ENCODE measurements around the gene CNGA3.
A peak's percentile ranks its signal among the peaks of the same experiment; 100 is the strongest.
"Not testable (repeated sequence)": the region's sequence is repeated elsewhere in the genome, so short reads cannot be mapped to it uniquely, and the experiment has no call there.

The CNGA3 gene

DNA sequence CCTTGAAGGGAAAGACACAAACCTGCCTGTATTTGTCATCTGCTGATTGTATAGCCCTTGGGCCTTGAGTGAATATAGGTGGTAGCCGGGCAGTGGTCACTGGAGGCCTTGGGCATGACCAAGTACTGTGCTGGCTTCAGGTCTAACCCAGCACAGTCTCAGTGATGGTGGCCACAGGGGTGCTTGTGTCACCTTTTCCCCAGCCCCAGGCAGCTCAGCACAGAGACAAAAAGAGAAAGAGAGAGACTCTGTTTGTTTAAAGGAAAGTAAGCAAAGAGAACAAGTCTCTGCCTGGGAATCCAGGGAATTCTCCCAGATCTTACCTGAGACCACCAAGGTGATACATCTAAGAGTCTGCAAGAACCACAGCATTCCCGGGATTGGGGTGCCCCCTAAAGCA, 59.0 kb downstream of the CNGA3 start:
- no peak for DNase-seq

DNA sequence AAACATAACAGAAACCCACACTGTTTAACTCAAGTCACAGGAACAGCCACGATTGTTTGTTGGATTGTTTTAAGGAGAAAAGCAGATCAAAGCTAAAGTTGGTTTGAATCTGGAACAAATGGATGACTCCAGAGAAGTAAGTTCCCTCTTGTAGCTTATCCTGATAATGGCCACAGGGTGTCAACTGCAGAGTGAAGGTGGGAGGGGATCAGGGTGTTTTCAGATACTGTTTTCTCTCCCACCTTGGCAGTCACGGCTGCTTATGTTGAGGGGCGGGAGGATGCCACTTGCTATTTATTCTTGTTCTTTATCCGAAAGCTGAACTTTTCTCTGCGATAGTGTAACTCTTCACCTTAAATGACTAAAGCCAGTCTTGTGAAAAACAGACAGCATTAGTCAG, 61.9 kb downstream of the CNGA3 start:
- DNase-seq = no peak

DNA sequence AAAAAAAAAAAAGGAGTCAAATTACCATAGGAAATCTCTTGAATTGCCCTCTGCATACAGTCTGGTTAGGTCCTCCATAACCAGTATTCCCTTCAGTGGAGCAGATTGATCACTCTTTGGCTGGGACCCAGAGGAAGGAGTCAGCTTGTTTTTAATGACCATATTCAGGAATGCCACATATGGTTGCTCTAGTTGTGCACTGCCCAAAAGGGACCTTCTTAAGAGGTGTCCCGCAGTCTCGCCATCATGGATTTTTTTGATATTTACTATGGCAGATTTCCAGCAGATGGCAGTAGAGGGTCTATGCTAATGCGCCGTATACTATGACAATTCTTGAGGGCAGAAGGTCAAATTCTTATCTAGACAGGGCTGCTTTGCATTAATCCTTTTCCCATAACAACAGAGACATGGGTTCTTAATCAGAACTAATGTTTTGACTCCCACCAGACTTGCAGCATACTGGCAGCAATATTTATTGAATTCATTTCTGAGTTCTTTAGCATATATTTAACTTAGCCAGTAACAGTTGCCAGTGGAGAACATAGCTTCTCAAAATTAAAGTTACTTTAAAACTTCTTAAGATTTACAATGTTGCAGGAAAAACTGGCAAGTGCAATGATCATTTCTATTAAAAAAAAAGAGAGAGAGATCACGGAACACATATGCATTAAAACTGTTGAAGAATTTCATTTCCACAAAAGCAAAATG, 66.6 kb downstream of the CNGA3 start:
- DNase-seq = peak; percentile 56

DNA sequence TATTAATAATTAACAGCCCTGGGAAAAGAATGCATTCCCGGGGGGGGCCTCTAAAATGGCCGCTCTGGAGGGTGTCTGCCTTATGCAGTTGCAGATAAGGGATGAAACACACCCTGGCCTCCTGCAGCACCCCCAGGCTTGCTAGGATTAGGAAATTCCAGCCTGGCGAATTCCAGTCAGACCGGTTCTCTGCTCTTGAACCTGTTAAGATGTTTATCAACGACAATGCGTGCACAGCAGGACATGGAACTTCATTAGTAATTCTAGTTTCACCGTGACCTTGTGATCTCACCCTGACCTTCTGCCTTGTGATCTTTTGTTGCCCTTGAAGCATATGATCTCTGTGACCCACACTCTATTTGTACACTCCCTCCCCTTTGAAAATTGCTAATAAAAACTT, 68.0 kb downstream of the CNGA3 start:
- not testable (repeated sequence) for DNase-seq

DNA sequence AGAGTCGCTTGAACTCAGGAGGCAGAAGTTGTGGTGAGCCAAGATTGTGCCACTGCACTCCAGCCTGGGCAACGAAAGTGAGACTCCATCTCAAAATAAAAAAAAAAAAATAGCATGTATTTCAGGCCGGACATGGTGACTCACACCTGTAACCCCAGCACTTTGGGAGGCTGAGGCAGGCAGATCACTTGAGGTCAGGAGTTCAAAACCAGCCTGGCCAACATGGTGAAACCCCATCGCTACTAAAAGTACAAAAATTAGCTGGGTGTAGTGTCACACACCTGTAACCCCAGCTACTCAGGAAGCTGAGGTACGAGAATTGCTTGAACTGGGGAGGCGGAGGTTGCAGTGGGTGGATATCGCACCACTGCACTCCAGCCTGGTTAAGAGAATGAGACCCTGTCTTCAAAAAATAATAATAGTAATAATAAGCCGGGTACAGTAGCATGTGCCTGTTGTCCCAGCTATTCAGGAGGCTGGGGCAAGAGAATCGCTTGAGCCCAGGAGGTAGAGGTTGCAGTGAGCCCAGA, 69.5 kb downstream of the CNGA3 start:
- not testable (repeated sequence) for DNase-seq

DNA sequence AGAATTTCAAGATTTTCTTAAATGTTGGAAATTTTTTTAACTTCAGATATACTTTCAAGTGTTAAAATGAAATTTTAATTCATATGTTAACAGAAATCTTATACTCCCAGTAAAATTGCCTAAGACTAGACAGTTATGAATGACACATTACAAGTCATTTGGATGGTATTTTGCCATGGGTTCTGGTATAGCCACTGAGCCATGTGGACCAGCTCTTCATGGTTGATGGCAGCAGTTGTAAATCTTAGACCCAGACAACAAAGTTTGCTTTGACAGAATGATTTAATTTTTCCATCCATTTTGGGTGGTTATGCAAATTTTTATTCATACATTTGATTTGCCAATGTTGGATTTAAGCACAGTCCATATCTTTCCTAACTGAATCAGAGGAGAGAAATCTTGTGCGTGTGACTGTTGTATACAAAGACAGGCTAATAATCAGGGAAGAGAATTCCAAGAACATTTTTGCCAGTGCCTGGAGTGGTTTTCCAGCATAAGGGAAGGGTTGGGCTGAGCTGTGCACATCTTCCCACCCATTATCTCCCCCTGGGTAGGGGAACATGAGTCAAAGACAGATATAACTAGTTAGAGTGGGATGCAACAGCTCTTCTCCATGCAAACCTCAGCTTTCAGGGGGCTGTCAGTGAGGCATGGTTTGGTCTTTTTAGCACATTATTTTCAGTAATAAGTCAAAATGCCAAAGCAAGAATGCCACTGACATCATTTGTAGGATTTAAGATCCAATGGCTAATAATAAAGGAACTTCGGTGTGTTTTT, 70.3 kb downstream of the CNGA3 start:
- DNase-seq = no peak

DNA sequence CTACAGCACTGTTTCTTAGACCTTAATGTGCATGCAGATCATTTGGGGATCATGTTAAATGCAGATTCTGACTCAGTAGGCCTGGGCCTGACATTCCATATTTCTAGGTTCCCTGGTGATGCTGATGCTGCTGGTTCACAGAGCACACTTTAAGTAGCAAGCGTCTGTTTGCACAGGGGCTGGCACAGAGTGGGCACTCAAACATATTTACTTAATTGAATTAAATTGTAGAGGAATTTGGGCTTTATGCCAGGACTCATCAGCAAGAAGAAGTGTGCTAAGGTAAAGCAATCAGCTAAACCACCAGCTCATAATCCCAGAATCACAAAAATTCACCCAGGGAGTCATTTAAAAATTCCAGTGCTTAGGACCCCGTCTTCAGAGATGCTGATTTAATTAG, 73.3 kb downstream of the CNGA3 start:
- peak; percentile 17 for DNase-seq

DNA sequence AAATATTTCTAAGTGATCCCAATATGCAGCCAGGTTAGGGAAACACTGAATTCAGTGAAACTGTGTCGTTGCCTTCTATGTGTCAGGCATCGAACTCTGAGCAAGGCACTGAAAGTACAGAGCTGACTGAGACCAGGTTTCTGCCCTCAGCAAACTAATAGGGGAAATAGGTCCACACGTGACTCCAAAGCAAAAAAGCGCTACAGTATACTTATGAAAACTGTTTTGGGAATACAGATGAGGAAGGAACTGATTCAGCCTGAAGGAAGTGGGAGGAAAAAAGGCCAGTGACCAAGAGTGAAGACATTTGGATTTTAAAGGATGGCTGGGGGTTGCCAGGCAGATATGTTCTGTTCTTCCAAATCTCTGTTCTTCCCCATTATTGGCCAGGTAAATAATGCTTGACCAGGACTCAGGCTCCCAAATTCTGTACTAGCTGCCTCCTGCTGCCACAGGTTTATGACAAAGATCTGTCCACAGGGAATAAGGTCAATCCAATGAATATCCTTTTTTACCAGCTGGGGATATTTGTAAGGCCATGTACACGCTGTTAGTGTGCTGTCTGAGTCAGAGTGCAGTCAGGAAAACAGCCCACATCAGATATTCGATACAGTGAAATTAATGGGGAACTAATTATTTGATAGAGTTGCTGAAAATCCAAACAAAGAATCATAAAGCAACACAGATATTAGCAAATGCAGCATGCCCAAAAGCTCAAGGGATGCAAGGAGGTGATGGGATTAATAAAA, 73.9 kb downstream of the CNGA3 start:
- DNase-seq = no peak

DNA sequence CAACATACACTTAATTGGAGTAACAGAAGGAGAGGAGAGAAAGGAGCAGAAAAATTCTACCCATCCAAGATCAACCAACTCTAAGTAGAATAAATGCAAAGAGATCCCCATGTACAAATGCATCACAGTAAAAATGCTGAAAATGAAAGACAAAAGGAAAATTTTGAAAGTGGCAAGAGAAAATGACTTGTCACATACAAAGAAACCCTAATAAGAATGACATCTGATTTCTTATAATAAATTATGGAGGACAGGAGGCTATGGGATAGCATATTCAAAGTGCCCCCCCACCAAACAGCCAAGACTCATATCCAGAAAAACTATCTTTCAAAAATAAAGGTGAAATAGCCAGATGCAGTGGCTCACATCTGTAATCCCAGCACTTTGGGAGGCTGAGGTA, 76.2 kb downstream of the CNGA3 start:
- no peak for DNase-seq

DNA sequence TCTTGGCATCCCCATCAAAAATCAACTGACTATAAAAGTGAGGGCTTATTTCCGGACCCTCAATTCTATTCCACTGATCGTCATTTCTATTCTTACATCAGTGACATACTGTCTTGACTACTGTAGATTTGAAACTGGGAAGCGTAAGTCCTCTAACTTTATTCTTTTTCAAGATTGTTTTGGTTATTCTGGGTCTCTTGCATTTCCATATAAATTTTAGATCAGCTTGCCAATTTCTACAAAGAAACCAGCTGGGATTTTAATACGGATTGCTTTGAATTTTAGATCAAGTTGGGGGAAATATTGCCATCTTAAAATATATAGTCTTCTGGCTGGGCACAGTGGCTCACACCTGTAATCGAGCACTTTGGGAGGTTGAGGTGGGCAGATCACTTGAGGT, 80.5 kb downstream of the CNGA3 start:
- no peak for DNase-seq

DNA sequence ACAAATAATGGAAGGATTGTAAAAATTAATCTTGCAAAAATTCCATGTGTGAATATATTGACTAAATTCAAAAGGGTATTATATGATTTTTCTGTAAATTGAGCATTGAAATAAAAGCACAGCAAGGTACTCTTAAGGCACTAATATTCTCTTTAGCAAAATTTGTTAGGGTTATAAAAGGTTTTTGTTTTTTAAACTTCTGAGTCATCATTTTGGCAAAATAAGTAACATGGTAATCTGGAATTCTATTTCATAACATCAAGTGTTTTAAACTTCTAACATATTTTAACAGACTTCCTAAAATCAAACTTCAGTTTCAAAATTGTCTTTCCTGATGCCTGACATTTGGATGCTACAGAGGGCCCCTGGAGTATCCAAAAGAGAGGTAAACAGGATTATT, 85.9 kb downstream of the CNGA3 start:
- DNase-seq = no peak

DNA sequence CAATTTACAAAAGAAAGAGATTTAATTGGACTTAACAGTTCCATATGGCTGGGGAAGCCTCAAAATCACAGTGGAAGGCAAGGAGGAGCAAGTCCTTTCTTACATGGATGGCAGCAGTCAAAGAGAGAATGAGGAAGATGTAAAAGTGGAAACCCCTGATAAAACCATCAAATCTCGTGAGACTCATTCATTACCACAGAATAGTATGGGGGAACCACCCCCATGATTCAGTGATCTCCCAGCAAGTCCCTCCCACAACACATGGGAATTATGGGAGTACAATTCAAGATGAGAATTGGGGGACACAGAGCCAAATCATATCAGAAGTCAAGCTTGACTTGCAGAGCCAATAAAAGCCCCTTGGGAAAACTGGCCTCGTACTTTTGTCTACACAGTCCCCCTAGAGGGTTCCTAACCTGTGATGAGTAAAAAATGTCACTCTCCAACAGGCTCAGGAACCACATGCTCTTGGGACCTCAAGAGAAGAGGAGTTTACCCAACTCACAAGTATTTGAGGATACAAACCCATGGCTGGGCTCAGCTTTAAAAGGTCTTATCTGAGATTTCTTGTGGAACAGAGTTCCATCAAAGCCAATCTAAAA, 87.2 kb downstream of the CNGA3 start:
- DNase-seq = no peak

DNA sequence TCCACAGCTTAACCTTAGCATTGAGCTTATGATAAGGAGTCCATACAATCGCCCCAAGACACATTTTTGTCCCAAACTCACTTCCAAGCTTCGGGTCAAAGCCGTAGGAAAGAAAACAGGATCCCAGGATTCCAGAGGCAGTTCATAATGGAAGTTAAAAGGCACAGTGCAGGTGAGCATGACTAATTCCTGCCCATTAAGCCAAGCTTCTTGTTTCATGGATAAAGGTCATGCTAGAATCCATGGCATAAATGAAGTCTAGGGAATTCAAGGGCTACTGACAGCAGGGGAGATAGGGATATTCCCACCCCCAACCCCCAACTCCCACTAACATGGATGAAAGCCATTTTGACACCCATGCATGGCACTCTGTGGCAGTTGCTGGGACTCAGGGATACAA, 88.2 kb downstream of the CNGA3 start:
- no peak for DNase-seq

DNA sequence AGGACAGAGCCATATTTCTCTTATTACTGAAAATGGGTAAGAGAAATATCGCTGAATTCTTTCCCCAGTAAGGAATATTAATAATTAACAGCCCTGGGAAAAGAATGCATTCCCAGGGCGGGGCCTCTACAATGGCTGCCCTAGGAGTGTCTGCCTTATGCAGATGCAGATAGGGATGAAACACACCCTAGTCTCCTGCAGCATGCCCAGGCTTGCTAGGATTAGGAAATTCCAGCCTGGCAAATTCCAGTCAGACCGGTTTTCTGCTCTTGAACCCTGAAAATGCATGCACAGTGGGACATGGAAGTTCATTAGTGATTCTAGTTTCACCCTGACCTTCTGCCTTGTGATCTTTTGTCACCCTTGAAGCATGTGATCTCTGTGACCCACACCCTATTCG, 89.4 kb downstream of the CNGA3 start:
- DNase-seq = not testable (repeated sequence)

DNA sequence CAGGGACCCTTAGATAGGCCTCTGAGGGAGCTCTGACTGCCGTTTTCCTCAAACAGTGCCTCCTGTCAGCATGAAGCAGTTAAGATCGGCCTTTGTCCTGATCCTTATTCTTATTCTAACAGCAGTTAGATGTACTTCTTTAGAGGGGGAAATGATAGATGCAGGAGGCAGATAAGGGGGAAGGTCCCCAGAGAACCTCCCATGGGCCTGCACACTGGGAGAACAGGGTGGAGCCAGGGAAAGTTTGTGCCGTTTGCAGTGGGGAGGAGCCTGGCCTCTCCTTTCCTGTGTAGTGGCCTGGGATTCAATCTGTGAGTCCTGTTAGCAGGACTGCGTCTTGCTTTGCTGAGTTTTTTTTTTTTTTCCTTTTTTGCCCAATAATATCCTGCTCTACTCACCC, 90.5 kb downstream of the CNGA3 start:
- no peak for DNase-seq

DNA sequence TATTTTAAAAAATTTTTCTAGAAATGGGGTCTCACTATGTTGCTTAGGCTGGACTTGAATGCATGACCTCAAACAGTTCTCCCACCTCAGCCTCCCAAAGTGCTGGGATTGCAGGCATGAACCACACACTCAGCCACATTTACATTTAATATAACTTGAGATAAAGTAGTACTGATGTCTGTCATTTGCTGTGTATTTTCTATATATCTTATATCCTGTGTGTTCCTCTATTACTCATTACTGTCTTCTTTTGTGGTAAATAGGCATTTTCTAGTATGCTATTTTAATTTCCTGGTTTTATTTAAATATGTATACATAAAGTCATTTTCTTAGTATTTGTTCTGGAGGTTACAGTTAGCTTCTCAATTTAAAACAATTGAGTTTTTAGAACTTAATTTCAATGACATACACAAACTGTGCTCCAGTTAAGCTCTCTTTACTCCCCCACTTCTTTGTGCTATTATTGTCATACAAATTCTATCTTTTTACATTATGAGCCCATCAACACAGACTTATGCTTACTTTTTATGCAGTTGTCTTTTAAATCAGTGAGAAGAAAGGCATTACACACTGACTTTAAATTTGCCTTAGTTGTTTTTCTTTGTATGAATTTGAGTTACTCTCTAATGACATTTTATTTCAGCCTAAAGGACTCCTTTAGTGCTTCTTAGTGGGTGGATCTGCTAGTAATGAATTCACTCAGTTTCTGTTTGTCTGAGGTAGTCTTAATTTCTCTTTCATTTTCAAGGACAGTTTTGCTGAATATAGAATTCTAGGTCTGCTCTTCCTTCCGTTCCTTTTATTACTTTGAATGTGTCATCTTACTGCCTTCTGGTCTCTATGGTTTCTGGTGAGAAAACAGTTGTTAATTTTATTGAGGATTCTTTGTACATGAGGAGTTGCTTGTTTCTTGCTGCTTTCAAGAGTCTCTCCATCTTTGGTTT, 92.2 kb downstream of the CNGA3 start:
- no peak for DNase-seq

DNA sequence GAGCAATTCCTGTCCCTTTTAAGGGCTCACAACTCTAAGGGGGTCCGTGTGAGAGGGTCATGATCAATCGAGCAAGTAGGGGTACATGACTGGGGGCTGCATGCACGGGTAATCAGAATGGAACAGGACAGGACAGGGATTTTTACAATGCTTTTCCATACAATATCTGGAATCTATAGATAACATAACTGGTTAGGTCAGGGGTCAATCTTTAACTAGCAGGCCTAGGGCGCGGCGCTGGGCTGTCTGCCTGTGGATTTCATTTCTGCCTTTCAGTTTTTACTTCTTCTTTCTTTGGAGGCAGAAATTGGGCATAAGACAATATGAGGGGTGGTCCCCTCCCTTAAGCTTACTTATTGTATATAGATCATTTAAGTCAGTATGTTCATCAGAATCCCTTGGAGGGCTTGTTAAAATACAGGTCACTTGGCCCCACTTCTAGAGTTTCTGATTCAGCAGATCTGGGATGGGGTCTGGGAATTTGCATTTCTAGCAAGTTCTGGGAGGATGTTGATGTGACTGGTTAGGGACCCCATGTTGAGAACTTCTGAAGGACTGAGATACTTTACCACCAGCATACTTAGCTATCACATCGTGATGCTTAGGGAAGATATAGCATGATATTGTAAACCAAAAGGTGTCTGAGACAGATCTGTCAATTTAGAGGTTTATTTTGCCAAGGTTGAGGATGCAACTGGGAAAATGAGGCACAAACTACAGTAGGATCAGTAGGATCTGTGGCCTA, 95.6 kb downstream of the CNGA3 start:
- DNase-seq = no peak

DNA sequence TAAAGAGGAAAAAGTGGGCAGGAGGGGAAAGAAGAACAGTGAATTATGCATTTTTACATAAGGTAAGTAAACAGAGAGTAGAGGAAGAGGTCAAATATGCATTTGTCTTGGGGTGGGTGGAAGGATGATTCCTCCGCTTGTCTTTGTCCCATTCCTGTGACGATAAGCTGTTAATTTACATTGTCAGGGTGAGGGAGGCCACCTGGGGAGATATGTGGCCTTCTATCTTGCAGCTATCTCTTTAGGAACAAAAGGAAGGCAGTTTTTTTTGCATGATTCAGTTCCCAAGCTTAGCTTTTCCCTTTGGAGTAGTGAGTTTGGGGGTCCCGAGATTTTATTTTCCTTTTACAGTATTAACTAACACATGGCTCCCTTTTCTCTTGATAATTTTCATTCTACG, 96.2 kb downstream of the CNGA3 start:
- DNase-seq = no peak

DNA sequence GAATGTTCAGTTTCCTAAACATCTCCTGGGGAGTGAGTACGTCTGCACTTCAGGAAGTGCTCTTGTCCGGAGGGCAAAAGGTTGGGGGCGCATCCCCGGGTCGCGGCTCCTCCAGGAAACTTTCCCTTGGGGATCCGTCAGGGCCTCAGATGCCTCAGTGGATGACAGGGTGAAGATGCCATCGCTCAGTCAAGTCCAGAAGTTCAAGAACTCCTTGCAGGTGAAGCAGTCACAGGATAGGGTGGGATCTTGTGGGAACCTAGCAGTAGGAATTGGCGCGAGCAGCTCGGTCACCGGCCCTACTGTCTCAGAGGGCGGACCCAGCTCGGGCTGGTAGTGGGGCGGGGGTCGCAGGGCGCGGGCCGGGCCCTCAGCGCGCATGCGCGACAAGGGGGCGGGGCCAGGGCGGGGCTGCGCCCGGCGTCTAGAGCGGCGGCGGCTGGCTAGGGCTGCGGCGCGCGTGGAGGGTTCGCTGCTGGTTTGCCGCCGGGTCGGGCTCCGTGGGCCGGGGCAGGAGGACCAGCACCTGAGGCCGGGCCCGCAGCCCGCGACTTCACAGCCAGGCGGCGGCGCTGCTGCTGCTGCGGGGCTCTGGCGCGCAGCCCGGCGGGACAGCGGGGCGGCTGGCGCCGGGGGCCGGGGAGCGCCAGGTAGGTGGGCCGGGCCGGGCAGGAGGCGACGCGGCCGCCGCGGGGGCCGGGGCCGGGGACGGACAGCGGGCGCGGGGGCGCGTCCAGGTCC, 98.3 kb downstream of the CNGA3 start, which contains the start of gene INPP4A:
Gene INPP4A (plus strand): TSS at position 423 of the 741 bp plus-strand sequence. CDS start 75,191 bp downstream, outside the sequence.
- DNase-seq = peak; percentile 82

DNA sequence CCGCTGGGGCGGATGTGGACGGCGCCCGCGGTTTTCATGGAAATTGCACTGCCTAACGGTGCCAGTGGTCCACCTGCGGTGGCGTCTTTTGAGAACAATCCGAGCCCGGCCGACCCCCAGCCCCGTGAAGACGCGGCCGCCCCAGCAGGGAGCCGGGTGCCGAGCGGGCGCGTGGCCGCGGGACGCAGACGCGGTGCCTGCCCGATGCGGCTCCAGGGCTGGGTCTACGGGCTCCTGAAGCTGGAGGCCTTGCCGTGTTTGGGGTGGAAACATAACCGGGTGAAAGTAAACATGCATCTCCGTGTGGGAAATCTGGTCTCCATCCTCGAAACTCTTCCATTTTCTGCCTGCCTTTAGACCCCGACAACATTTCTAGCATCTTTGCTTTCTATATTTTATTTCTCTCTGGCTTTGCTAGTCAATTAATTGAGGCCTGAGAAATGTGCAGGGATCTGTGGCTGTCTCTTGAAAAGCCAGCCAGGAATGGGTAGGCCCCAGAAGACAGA, 99.0 kb downstream of the CNGA3 start:
- DNase-seq = no peak
